ENCODE measurements around the gene ATP11A. TPM values are rescaled to one million over a fixed set of nuclear protein-coding genes. Genes with fewer than 3 reads are reported as not detected.
A peak's percentile ranks its signal among the peaks of the same experiment; 100 is the strongest.

ATP11A gene
- total and polyA plus RNA-seq, 2 experiments from 2014 or later: 28.7 to 30.8 TPM

GRCh38 chr13:112697756-112698655 is 8.2 kb downstream of the ATP11A start:
- no peak overlapping the region for H3K4me2 ChIP-seq
- 72% methylated on average over 19 of the region's 19 CpGs for WGBS (ENCODE audit: low lambda C conversion rate, missing lambda C conversion rate)
- H3K4me3 ChIP-seq: no peak overlapping the region
- TF ChIP-seq, protein P1, sequence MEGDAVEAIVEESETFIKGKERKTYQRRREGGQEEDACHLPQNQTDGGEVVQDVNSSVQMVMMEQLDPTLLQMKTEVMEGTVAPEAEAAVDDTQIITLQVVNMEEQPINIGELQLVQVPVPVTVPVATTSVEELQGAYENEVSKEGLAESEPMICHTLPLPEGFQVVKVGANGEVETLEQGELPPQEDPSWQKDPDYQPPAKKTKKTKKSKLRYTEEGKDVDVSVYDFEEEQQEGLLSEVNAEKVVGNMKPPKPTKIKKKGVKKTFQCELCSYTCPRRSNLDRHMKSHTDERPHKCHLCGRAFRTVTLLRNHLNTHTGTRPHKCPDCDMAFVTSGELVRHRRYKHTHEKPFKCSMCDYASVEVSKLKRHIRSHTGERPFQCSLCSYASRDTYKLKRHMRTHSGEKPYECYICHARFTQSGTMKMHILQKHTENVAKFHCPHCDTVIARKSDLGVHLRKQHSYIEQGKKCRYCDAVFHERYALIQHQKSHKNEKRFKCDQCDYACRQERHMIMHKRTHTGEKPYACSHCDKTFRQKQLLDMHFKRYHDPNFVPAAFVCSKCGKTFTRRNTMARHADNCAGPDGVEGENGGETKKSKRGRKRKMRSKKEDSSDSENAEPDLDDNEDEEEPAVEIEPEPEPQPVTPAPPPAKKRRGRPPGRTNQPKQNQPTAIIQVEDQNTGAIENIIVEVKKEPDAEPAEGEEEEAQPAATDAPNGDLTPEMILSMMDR (IDR thresholded peaks at IDR 0.05; ENCODE audit: poor library complexity): no peak
- TF ChIP-seq EZH2phosphoT487 (IDR thresholded peaks at IDR 0.05; ENCODE audit: low read depth, severe bottlenecking, unreplicated experiment): no peak
- no peak for TF ChIP-seq EZH2 (IDR thresholded peaks at IDR 0.05; ENCODE audit: borderline replicate concordance)
- no peaks in the 10 kb centered on the region for H3K36me3 ChIP-seq (replicated peaks; ENCODE audit: insufficient read depth, low read depth)
- H3K9me2 ChIP-seq (replicated peaks; ENCODE audit: insufficient read depth): no peaks in the 10 kb centered on the region
- peaks cover 18% of the 10 kb centered on the region for H4K20me1 ChIP-seq (ENCODE audit: insufficient read depth, poor library complexity, severe bottlenecking)
- peaks cover 97% of the 10 kb centered on the region for H3K79me2 ChIP-seq
- H2AFZ ChIP-seq: no peak overlapping the region
- H3K27ac ChIP-seq: no peak overlapping the region
- H3K27me3 ChIP-seq: no peaks in the 10 kb centered on the region
- H3K4me1 ChIP-seq (ENCODE audit: insufficient read depth): peaks cover 27% of the 10 kb centered on the region
- H3K9me3 ChIP-seq (ENCODE audit: low read depth): no peaks in the 10 kb centered on the region
- no peak for DNase-seq (ENCODE audit: low spot score)

- Histone ChIP-seq H4K20me1 (ENCODE audit: insufficient read depth, poor library complexity, severe bottlenecking) (peaks cover 15% of the 10 kb centered on the region), H3K9me3 (ENCODE audit: low read depth) (no peaks in the 10 kb centered on the region), H3K27me3 (no peaks in the 10 kb centered on the region), H2AFZ (no peak overlapping the region), H3K27ac (peak overlapping the region; percentile 2), H3K4me2 (no peak overlapping the region), H3K79me2 (peaks cover 97% of the 10 kb centered on the region), H3K36me3 (replicated peaks; ENCODE audit: insufficient read depth, low read depth) (no peaks in the 10 kb centered on the region), H3K4me3 (no peak overlapping the region), H3K9me2 (replicated peaks; ENCODE audit: insufficient read depth) (no peaks in the 10 kb centered on the region), H3K4me1 (ENCODE audit: insufficient read depth) (peaks cover 29% of the 10 kb centered on the region)
- 61% methylated on average over 13 of the region's 13 CpGs for WGBS (ENCODE audit: low lambda C conversion rate, missing lambda C conversion rate)
- TF ChIP-seq, protein P1 (IDR thresholded peaks at IDR 0.05; ENCODE audit: poor library complexity): no peak
- no peak for TF ChIP-seq EZH2phosphoT487 (IDR thresholded peaks at IDR 0.05; ENCODE audit: low read depth, severe bottlenecking, unreplicated experiment)
- TF ChIP-seq EZH2 (IDR thresholded peaks at IDR 0.05; ENCODE audit: borderline replicate concordance): no peak
- DNase-seq (ENCODE audit: low spot score): no peak
Observed at GRCh38 chr13:112699322-112699918, 9.6 kb downstream of the ATP11A start.

DNA sequence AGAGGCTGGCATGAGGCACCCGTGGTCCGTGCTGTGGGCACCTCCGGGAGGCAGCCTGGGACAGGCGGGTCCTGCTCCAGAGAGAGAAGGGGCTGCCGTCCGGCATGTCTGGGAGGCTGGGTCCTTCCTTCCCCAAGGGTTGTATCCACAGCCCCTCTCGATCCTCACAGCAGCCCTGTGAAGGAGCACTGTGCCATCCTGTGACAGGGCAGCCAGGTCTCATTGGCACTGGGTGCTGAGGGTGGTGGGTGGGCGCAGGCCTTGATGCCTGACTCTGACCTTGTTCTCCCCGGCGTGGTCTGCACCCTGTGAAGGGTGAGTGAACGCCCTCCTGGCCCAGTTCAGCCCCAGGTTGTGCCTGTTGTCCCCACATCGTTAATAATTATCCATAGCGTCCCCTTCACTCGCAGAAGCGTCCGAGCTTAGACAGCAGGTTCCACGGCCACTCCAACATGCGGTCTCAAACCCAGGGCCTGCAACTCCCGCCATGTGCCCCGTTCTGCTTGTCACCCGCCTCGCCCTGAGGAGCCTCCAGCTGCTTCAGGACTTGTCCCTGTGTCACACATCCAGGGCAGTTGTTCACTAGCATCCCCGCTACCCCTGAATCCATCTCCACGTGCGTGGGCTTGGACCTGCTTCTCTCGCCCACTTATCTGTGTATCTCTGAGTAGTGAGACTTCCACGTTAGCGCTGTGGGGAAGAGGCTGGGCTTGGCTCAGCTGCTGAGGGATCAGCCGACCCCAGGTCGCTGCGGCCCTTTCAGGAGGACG is 10.6 kb downstream of the ATP11A start:
- Histone ChIP-seq H3K27me3 (no peaks in the 10 kb centered on the region), H3K9me3 (ENCODE audit: low read depth) (no peaks in the 10 kb centered on the region), H3K27ac (no peak overlapping the region), H3K9me2 (replicated peaks; ENCODE audit: insufficient read depth) (no peaks in the 10 kb centered on the region), H3K4me1 (ENCODE audit: insufficient read depth) (peaks cover 21% of the 10 kb centered on the region), H2AFZ (no peak overlapping the region), H3K79me2 (peaks cover 97% of the 10 kb centered on the region), H3K4me2 (no peak overlapping the region), H3K4me3 (no peak overlapping the region), H3K36me3 (replicated peaks; ENCODE audit: insufficient read depth, low read depth) (no peaks in the 10 kb centered on the region), H4K20me1 (ENCODE audit: insufficient read depth, poor library complexity, severe bottlenecking) (peaks cover 10% of the 10 kb centered on the region)
- TF ChIP-seq, protein P1 (IDR thresholded peaks at IDR 0.05; ENCODE audit: poor library complexity): no peak
- no peak for TF ChIP-seq EZH2phosphoT487 (IDR thresholded peaks at IDR 0.05; ENCODE audit: low read depth, severe bottlenecking, unreplicated experiment)
- no peak for TF ChIP-seq EZH2 (IDR thresholded peaks at IDR 0.05; ENCODE audit: borderline replicate concordance)
- no peak for DNase-seq (ENCODE audit: low spot score)
- 89% methylated on average over 32 of the region's 32 CpGs for WGBS (ENCODE audit: low lambda C conversion rate, missing lambda C conversion rate)
